ENCODE measurements around the gene SLC30A5.
"Not testable (repeated sequence)": the region's sequence is repeated elsewhere in the genome, so short reads cannot be mapped to it uniquely, and the experiment has no call there.

SLC30A5 gene

DNA sequence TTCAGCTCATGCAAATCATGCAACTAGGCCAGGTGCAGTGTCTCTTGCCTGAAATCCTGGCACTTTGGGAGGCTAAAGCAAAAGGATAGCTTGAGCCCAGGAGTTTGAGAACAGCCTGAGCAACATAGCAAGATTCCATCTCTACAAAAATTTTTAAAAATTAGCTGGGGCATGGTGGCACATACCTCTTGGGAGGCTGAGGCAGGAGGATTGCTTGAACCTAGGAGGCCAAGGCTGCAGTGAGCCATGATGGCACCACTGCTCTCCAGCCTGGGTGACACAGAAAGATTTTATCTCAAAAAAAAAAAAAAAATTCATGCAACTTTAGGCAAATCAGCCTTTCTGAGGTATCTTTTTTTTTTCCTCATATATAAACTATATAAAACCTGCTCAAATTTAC, 37.5 kb downstream of the SLC30A5 start:
- H3K4me3 ChIP-seq (ENCODE audit: low read depth, low read length) = no peak overlapping the region
- TF ChIP-seq, protein P1, sequence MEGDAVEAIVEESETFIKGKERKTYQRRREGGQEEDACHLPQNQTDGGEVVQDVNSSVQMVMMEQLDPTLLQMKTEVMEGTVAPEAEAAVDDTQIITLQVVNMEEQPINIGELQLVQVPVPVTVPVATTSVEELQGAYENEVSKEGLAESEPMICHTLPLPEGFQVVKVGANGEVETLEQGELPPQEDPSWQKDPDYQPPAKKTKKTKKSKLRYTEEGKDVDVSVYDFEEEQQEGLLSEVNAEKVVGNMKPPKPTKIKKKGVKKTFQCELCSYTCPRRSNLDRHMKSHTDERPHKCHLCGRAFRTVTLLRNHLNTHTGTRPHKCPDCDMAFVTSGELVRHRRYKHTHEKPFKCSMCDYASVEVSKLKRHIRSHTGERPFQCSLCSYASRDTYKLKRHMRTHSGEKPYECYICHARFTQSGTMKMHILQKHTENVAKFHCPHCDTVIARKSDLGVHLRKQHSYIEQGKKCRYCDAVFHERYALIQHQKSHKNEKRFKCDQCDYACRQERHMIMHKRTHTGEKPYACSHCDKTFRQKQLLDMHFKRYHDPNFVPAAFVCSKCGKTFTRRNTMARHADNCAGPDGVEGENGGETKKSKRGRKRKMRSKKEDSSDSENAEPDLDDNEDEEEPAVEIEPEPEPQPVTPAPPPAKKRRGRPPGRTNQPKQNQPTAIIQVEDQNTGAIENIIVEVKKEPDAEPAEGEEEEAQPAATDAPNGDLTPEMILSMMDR (IDR thresholded peaks at IDR 0.05; ENCODE audit: borderline replicate concordance, insufficient read depth, low read depth, low read length) = no peak

GRCh38 chr5:69134126-69134525, 40.3 kb downstream of the SLC30A5 start:
- TF ChIP-seq, protein P1 (IDR thresholded peaks at IDR 0.05; ENCODE audit: borderline replicate concordance, insufficient read depth, low read depth, low read length) = no peak
- H3K4me3 ChIP-seq (ENCODE audit: low read depth, low read length) = no peak overlapping the region

- H3K4me3 ChIP-seq (ENCODE audit: low read depth, low read length) = no peak overlapping the region
- TF ChIP-seq, protein P1 (IDR thresholded peaks at IDR 0.05; ENCODE audit: borderline replicate concordance, insufficient read depth, low read depth, low read length) = no peak
Observed at GRCh38 chr5:69136293-69136692, 42.5 kb downstream of the SLC30A5 start.

DNA sequence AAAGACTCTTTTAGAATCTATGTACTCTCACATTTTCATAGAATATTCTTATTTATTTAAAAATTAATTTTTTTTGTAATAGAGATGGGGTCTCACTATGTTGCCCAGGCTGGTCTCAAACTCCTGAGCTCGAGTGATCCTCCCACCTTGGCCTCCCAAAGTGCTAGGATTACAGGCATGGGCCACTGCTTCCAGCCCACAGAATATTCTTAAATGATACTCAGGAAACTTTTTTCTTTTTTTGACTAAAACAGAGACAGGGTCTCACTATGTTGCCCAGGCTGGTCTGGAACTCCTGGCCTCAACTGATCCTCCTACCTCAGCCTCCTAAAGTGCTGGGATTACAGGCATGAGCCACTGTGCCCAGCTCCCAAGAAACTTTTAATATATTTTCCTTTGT, 43.4 kb downstream of the SLC30A5 start:
- not testable (repeated sequence) for H3K4me3 ChIP-seq (ENCODE audit: low read depth, low read length)

DNA sequence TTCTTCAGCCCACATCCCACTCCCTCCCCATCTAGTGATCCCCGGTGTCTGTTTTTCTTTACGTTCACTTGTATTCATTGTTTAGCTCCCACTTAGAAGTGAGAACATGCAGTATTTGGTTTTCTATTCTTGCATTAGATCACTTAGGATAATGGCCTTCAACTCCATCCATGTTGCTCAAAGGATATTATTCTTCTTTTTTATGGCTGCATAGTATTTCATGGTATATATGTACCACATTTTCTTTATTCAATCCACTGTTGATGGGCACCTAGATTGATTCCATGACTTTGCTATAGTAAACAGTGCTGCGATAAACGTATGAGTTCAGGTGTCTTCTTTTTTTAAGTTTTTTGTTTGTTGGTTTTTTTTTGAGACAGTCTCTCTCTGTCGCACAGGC, 44.0 kb downstream of the SLC30A5 start:
- TF ChIP-seq, protein P1 (IDR thresholded peaks at IDR 0.05; ENCODE audit: borderline replicate concordance, insufficient read depth, low read depth, low read length) = no peak
- H3K4me3 ChIP-seq (ENCODE audit: low read depth, low read length) = no peak overlapping the region

GRCh38 chr5:69138766-69139165, 45.0 kb downstream of the SLC30A5 start:
- TF ChIP-seq, protein P1 (IDR thresholded peaks at IDR 0.05; ENCODE audit: borderline replicate concordance, insufficient read depth, low read depth, low read length) = no peak
- no peak overlapping the region for H3K4me3 ChIP-seq (ENCODE audit: low read depth, low read length)

GRCh38 chr5:69140239-69140638, 46.4 kb downstream of the SLC30A5 start:
- not testable (repeated sequence) for H3K4me3 ChIP-seq (ENCODE audit: low read depth, low read length)

GRCh38 chr5:69140827-69141226, 47.0 kb downstream of the SLC30A5 start:
- H3K4me3 ChIP-seq (ENCODE audit: low read depth, low read length) = no peak overlapping the region
- TF ChIP-seq, protein P1 (IDR thresholded peaks at IDR 0.05; ENCODE audit: borderline replicate concordance, insufficient read depth, low read depth, low read length) = no peak

GRCh38 chr5:69148576-69148975, 54.8 kb downstream of the SLC30A5 start:
- not testable (repeated sequence) for H3K4me3 ChIP-seq (ENCODE audit: low read depth, low read length)

Measured in GM12875 (cell line).